Right atrium auricular region (tissue), 2 donors: ENCODE measurements around the gene CES5A. TPM values are rescaled to one million over a fixed set of nuclear protein-coding genes. Genes with fewer than 3 reads are reported as not detected.
"Not testable (repeated sequence)": the region's sequence is repeated elsewhere in the genome, so short reads cannot be mapped to it uniquely, and the experiment has no call there.

Experiments
- DNase-seq: peaks from one replicate; pipeline ENCODE4 v3.0.0-alpha.2; 2019; ENCODE audit warnings: low spot score
- H3K27ac ChIP-seq, 2 donors: fragments of 200-600 bp; sonication (generic); 1 replicate in 1 of 2; 2 replicates in 1 of 2; pipeline ENCODE4 v1.5.1; 2016 to 2019
- H3K27me3 ChIP-seq, 2 donors: fragments of 200-600 bp; sonication (generic); one replicate each; pipeline versions ENCODE4 v1.5.1 to v1.6.0; 2017 to 2019
- H3K36me3 ChIP-seq: fragments of 200-600 bp; sonication (generic); one replicate; pipeline ENCODE4 v1.5.1; 2016
- H3K4me1 ChIP-seq, 2 donors: fragments of 200-600 bp; sonication (generic); one replicate each; pipeline versions ENCODE4 v1.5.1 to v1.6.0; 2017 to 2019
- H3K4me3 ChIP-seq, 2 donors: fragments of 200-600 bp; sonication (generic); 1 replicate in 1 of 2; 2 replicates in 1 of 2; pipeline ENCODE4 v1.5.1; 2017 to 2019; ENCODE audit warnings: mild to moderate bottlenecking in 1 of 2, moderate library complexity in 1 of 2
- H3K9me3 ChIP-seq, 2 donors: fragments of 200-600 bp; sonication (generic); one replicate each; pipeline ENCODE4 v1.5.1; 2019
- total RNA-seq, 2 donors: library from RNA; depleted of rRNA; stranded (reverse); fragments of >200 nt; gene quantifications; one replicate each; pipeline ENCODE4 v1.1.0, GENCODE V29; 2016
- TF ChIP-seq, protein P1 (sequence below), 2 donors: fragments of 200-600 bp; sonication (generic); IDR thresholded peaks; one replicate each; pipeline ENCODE4 v1.5.1; 2019; ENCODE audit warnings: antibody characterized with exemption in 2 of 2

CES5A gene
- total RNA-seq, 2 donors from 2014 or later, result not detected

DNA sequence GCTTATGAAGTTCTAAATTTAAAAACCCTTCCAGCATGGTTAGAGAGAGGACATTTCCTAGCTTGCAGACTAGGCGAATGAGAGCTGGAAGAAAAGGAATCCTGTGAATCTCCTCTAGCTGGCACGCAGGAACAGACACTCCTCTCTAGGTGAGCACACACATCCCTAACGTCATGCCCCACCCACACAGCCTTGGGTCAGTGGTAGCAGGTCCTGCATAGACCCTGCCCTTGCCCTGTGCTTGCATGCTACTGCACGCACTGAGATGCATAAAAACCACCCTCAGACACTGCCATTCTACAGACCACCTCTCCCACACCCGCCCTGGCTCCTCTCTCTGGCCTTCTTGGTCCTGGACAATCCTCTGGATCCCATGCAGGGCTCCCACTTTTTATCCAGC is 65.8 kb downstream of the CES5A start:
- H3K9me3 ChIP-seq, result no peaks in the 10 kb centered on the region
- no peaks in the 10 kb centered on the region for H3K4me1 ChIP-seq
- DNase-seq, result no peak
- no peak overlapping the region for H3K27ac ChIP-seq
- H3K36me3 ChIP-seq, result no peaks in the 10 kb centered on the region
- H3K4me3 ChIP-seq, result no peak overlapping the region
- TF ChIP-seq, protein P1, sequence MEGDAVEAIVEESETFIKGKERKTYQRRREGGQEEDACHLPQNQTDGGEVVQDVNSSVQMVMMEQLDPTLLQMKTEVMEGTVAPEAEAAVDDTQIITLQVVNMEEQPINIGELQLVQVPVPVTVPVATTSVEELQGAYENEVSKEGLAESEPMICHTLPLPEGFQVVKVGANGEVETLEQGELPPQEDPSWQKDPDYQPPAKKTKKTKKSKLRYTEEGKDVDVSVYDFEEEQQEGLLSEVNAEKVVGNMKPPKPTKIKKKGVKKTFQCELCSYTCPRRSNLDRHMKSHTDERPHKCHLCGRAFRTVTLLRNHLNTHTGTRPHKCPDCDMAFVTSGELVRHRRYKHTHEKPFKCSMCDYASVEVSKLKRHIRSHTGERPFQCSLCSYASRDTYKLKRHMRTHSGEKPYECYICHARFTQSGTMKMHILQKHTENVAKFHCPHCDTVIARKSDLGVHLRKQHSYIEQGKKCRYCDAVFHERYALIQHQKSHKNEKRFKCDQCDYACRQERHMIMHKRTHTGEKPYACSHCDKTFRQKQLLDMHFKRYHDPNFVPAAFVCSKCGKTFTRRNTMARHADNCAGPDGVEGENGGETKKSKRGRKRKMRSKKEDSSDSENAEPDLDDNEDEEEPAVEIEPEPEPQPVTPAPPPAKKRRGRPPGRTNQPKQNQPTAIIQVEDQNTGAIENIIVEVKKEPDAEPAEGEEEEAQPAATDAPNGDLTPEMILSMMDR (IDR thresholded peaks at IDR 0.05), result no peak
- H3K27me3 ChIP-seq, result no peaks in the 10 kb centered on the region

DNA sequence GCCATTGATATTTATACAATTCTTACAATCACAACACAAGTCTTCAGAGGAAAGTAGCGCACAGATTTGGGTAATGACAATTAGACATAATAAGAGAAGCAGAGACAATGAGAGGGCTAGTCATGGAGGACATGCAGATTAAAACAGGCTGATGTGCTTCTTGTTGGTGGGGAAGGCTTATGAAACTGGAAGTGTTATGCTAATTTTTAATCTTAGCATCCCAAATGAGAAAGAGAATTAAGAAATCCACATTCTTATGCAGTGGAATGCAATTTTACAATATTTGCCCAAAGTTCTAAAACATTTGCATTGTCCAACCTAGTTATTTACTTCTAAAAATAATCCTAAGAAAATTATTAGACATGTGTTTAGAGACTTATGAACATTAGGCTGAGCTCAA is 66.9 kb downstream of the CES5A start:
- H3K27ac ChIP-seq, H3K4me1 ChIP-seq, H3K36me3 ChIP-seq, DNase-seq, H3K9me3 ChIP-seq, H3K4me3 ChIP-seq, H3K27me3 ChIP-seq: not testable (repeated sequence)

DNA sequence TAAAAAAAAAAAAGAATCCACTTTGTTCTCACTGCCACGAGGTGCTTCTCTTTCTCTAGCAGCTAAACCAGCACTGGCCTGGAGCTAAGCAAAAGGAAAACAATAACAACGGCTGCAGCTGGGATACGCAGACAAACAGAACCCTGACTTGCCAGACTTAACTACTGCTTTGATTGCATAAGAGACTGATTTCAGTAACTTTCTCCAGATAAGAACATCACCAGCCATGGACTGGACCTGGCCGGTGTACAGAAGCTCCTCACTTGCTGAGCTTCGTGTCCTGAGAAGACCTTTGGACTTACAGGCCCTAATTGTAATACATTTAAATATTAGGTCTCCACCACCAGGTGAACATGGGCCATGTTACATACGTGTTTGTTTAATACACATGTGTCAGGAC is 70.1 kb downstream of the CES5A start:
- H3K36me3 ChIP-seq, result not testable (repeated sequence)

DNA sequence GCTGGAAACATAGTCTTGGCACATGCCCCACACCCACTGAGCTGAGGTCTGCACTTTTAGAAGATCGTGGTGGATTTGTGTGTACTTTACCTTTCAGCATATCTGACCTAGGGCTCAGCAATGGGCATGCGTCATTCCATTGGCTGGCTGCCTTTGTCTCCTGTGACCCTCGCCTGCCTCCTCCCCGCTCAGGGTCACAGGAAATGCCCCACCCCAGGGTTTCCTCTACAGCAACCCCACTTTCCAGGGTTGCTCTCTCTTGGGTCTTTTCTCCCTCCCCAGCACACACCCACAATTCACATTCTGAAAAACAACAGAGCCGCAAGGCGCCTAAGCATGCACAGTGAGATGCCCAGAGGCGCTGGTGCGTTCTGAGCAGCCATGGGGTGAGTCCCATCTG is 71.5 kb downstream of the CES5A start:
- not testable (repeated sequence) for H3K9me3 ChIP-seq, H3K27ac ChIP-seq, H3K4me3 ChIP-seq, H3K27me3 ChIP-seq, DNase-seq, H3K36me3 ChIP-seq, H3K4me1 ChIP-seq

More for the DNA sequence above, 70.1 kb downstream of the CES5A start:
- not testable (repeated sequence) for H3K4me3 ChIP-seq, H3K27ac ChIP-seq, H3K4me1 ChIP-seq, DNase-seq, H3K9me3 ChIP-seq, H3K27me3 ChIP-seq

Other genes with a start within 250 kb of the CES5A start
- gene SLC6A2, start 219.4 kb downstream of the CES5A start, total RNA-seq, result not detected
- gene CES1, start 42.3 kb downstream of the CES5A start, total RNA-seq, result 10 to 100 TPM; 12.1 to 23.8 TPM